H1 (cell line): Measurements from ENCODE around the gene PRAF2. TPM values are rescaled to one million over a fixed set of nuclear protein-coding genes. Genes with fewer than 3 reads are reported as not detected.

Source experiments
- CTCF ChIA-PET: fragments of 300-600 bp; sonication (Branson Sonifier 250); formaldehyde crosslinking; loops from one replicate; lab custom pipeline; 2021; ENCODE audit not compliant: partially characterized antibody; lab: Charles Lee
- POLR2A ChIA-PET: fragments of 300-600 bp; sonication (Branson Sonifier 250); formaldehyde crosslinking; loops from one replicate; lab custom pipeline; 2021; ENCODE audit warnings: inconsistent platforms; ENCODE audit not compliant: partially characterized antibody; lab: Charles Lee
- DNase-seq, 2 experiments: peaks; one replicate each; pipeline versions ENCODE4 v3.0.0 to v3.0.0-alpha.2; 2010 to 2022; ENCODE audit warnings: low spot score in 2 of 2, low read depth in 1 of 2, mixed read lengths in 1 of 2
- FAIRE-seq: peaks from 2 replicates; lab custom pipeline; 2011; peaks lifted over from hg19 to GRCh38; lab: Jason Lieb, UNC
- H2AFZ ChIP-seq: 2 replicates; pipeline ENCODE4 v1.8.1; 2012; ENCODE audit warnings: low read length, inconsistent platforms
- H2AK5ac ChIP-seq: 2 replicates; pipeline ENCODE4 v1.6.1; 2013; ENCODE audit warnings: low read depth, low read length
- H2BK120ac ChIP-seq: replicated peaks from 2 replicates; pipeline ENCODE3; 2013; ENCODE audit warnings: low read depth, low read length, inconsistent platforms
- H2BK12ac ChIP-seq: 2 replicates; pipeline ENCODE4 v1.6.1; 2013; ENCODE audit warnings: low read depth, low read length
- H2BK15ac ChIP-seq: 2 replicates; pipeline ENCODE4 v1.6.1; 2013; ENCODE audit warnings: low read length
- H2BK20ac ChIP-seq: 2 replicates; pipeline ENCODE4 v1.6.1; 2013; ENCODE audit warnings: low read length
- H2BK5ac ChIP-seq: 2 replicates; pipeline ENCODE4 v1.6.1; 2013; ENCODE audit warnings: low read depth, low read length
- H3K14ac ChIP-seq: 2 replicates; pipeline ENCODE4 v1.6.1; 2013; ENCODE audit warnings: inconsistent platforms; ENCODE audit not compliant: insufficient read length
- H3K18ac ChIP-seq: 2 replicates; pipeline ENCODE4 v1.6.1; 2013; ENCODE audit warnings: low read length; ENCODE audit errors: extremely low read depth
- H3K23ac ChIP-seq: 2 replicates; pipeline ENCODE4 v1.6.1; 2013; ENCODE audit warnings: inconsistent platforms; ENCODE audit not compliant: insufficient read length
- H3K23me2 ChIP-seq: 2 replicates; pipeline ENCODE4 v1.6.1; 2013; ENCODE audit warnings: low read depth, low read length
- H3K27ac ChIP-seq: 2 replicates; pipeline ENCODE4 v1.6.1; 2011; ENCODE audit warnings: low read depth, low read length, inconsistent platforms
- H3K27me3 ChIP-seq, 4 experiments: replicated peaks in 1 of 4; 1 replicate in 1 of 4; 2 replicates in 3 of 4; pipeline versions ENCODE4 v1.6.1 to v1.8.1; 2011 to 2013; ENCODE audit warnings: low read length in 3 of 4, mild to moderate bottlenecking in 3 of 4, inconsistent platforms in 2 of 4, mixed read lengths in 2 of 4, moderate library complexity in 1 of 4; ENCODE audit not compliant: control insufficient read depth in 3 of 4, insufficient read depth in 3 of 4; ENCODE audit errors: extremely low read depth in 1 of 4
- H3K36me3 ChIP-seq, 4 experiments: 2 replicates each; pipeline versions ENCODE4 v1.6.1 to v1.8.1; 2011 to 2013; ENCODE audit warnings: mild to moderate bottlenecking in 4 of 4, low read length in 3 of 4, moderate library complexity in 2 of 4, control low read depth in 1 of 4, inconsistent platforms in 1 of 4; ENCODE audit not compliant: insufficient read depth in 4 of 4, control insufficient read depth in 2 of 4
- H3K4ac ChIP-seq: replicated peaks from 2 replicates; pipeline ENCODE3; 2013; ENCODE audit warnings: low read length, low read depth, mixed read lengths, inconsistent platforms; ENCODE audit not compliant: insufficient read length
- H3K4me1 ChIP-seq, 4 experiments: replicated peaks in 1 of 4; 1 replicate in 1 of 4; 2 replicates in 3 of 4; pipeline versions ENCODE4 v1.6.1 to v1.8.1; 2011 to 2013; ENCODE audit warnings: low read length in 3 of 4, inconsistent platforms in 2 of 4, mixed read lengths in 1 of 4; ENCODE audit not compliant: insufficient read depth in 4 of 4, control insufficient read depth in 3 of 4
- H3K4me2 ChIP-seq, 2 experiments: 2 replicates each; pipeline versions ENCODE4 v1.6.1 to v1.8.1; 2011 to 2013; ENCODE audit warnings: low read depth in 2 of 2, low read length in 2 of 2, control low read depth in 1 of 2, inconsistent platforms in 1 of 2, mild to moderate bottlenecking in 1 of 2; ENCODE audit not compliant: insufficient read depth in 1 of 2
- H3K4me3 ChIP-seq, 4 experiments: fragments of 200-600, 300-600 bp in 1 of 4; sonication (generic), shearing (Covaris generic), sonication (Bioruptor Twin) in 1 of 4; 2 replicates each; pipeline versions ENCODE4 v1.5.1 to v1.8.1; 2011 to 2016; ENCODE audit warnings: low read length in 4 of 4, low read depth in 3 of 4, control low read depth in 2 of 4, inconsistent platforms in 2 of 4, mild to moderate bottlenecking in 2 of 4, mixed read lengths in 1 of 4, moderate library complexity in 1 of 4; ENCODE audit not compliant: insufficient read depth in 2 of 4; ENCODE audit errors: extremely low read depth in 1 of 4
- H3K56ac ChIP-seq: replicated peaks from 2 replicates; pipeline ENCODE3; 2013; ENCODE audit warnings: low read depth, mild to moderate bottlenecking, mixed read lengths, low read length, inconsistent platforms; ENCODE audit not compliant: insufficient read length
- H3K79me1 ChIP-seq: 2 replicates; pipeline ENCODE4 v1.6.1; 2013; ENCODE audit warnings: low read depth, low read length, control low read depth
- H3K79me2 ChIP-seq, 2 experiments: 2 replicates each; pipeline versions ENCODE4 v1.6.1 to v1.8.1; 2012 to 2013; ENCODE audit warnings: low read length in 2 of 2, mild to moderate bottlenecking in 2 of 2, inconsistent platforms in 1 of 2; ENCODE audit not compliant: insufficient read depth in 2 of 2, control insufficient read depth in 1 of 2
- H3K9ac ChIP-seq, 4 experiments: replicated peaks in 1 of 4; 1 replicate in 1 of 4; 2 replicates in 3 of 4; pipeline versions ENCODE4 v1.6.1 to v1.8.1; 2011 to 2013; ENCODE audit warnings: low read depth in 3 of 4, low read length in 3 of 4, control low read depth in 2 of 4, mild to moderate bottlenecking in 2 of 4, moderate library complexity in 2 of 4, inconsistent platforms in 1 of 4; ENCODE audit errors: extremely low read depth in 1 of 4
- H3K9me3 ChIP-seq, 2 experiments: 2 replicates each; pipeline versions ENCODE4 v1.6.1 to v1.8.1; 2012 to 2013; ENCODE audit warnings: mild to moderate bottlenecking in 2 of 2, moderate library complexity in 2 of 2, control low read depth in 1 of 2, inconsistent platforms in 1 of 2, low read depth in 1 of 2, low read length in 1 of 2, mixed read lengths in 1 of 2; ENCODE audit not compliant: insufficient read depth in 2 of 2
- H4K20me1 ChIP-seq, 2 experiments: replicated peaks in 1 of 2; 2 replicates each; pipeline versions ENCODE3 to v1.8.1; 2011 to 2013; ENCODE audit warnings: inconsistent platforms in 2 of 2, low read length in 2 of 2, mild to moderate bottlenecking in 1 of 2; ENCODE audit not compliant: insufficient read depth in 2 of 2, control insufficient read depth in 1 of 2
- H4K5ac ChIP-seq: 2 replicates; pipeline ENCODE4 v1.6.1; 2013; ENCODE audit warnings: low read length, low read depth, mixed read lengths, inconsistent platforms; ENCODE audit not compliant: insufficient read length
- H4K8ac ChIP-seq: 2 replicates; pipeline ENCODE4 v1.8.0; 2013; ENCODE audit warnings: mild to moderate bottlenecking, moderate library complexity, low read length, inconsistent platforms; ENCODE audit not compliant: insufficient read depth; ENCODE audit errors: extremely low read depth
- H4K91ac ChIP-seq: replicated peaks from 2 replicates; pipeline ENCODE3; 2013; ENCODE audit warnings: low read length, mixed read lengths, inconsistent platforms; ENCODE audit not compliant: insufficient read length
- ATF3 ChIP-seq: IDR thresholded peaks from 2 replicates; pipeline ENCODE4 v1.6.1; 2011; ENCODE audit warnings: low read depth, mild to moderate bottlenecking, low read length; ENCODE audit not compliant: insufficient read depth
- CBX8 ChIP-seq: fragments of 300-800, 300-1000 bp; sonication (generic); IDR thresholded peaks from 2 replicates; pipeline ENCODE4 v1.7.1; 2016; ENCODE audit warnings: low read depth, low read length, borderline replicate concordance
- CEBPB ChIP-seq: IDR thresholded peaks from 2 replicates; pipeline ENCODE4 v1.6.1; 2012; ENCODE audit warnings: low read depth, low read length
- FOSL1 ChIP-seq: IDR thresholded peaks from 2 replicates; pipeline ENCODE4 v1.6.1; 2011; ENCODE audit warnings: mild to moderate bottlenecking, low read depth, low read length, moderate library complexity; ENCODE audit not compliant: insufficient read depth
- HDAC2 ChIP-seq, 2 experiments: fragments of 300-600 bp in 1 of 2; sonication (generic) in 1 of 2; IDR thresholded peaks; 2 replicates each; pipeline ENCODE4 v1.6.1; 2011 to 2012; ENCODE audit warnings: low read depth in 2 of 2, low read length in 2 of 2, mild to moderate bottlenecking in 2 of 2, moderate library complexity in 2 of 2, borderline replicate concordance in 1 of 2, inconsistent platforms in 1 of 2
- RNF2 ChIP-seq: fragments of 200-900, 300-1000 bp; sonication (generic); IDR thresholded peaks from 2 replicates; pipeline ENCODE4 v1.7.1; 2016; ENCODE audit warnings: borderline replicate concordance, low read depth, mild to moderate bottlenecking, antibody characterized with exemption, low read length; ENCODE audit not compliant: poor library complexity, severe bottlenecking; ENCODE audit errors: missing control alignments
- SIRT6 ChIP-seq: IDR thresholded peaks from one replicate; pipeline ENCODE4 v1.7.1; 2012; ENCODE audit warnings: low read length, inconsistent platforms
- SIX5 ChIP-seq: IDR thresholded peaks from 2 replicates; pipeline ENCODE4 v1.6.1; 2011; ENCODE audit warnings: mild to moderate bottlenecking, low read depth, low read length
- SP1 ChIP-seq: IDR thresholded peaks from 2 replicates; pipeline ENCODE4 v1.6.1; 2011; ENCODE audit warnings: low read depth, low read length
- TAF7 ChIP-seq: optimal IDR thresholded peaks from 2 replicates; pipeline ENCODE3; 2011; ENCODE audit warnings: low read depth, mild to moderate bottlenecking, inconsistent platforms, low read length, moderate library complexity, borderline replicate concordance
- TEAD4 ChIP-seq: IDR thresholded peaks from 2 replicates; pipeline ENCODE4 v1.6.1; 2012; ENCODE audit warnings: low read depth, low read length, inconsistent platforms, mixed read lengths
- USF2 ChIP-seq: IDR thresholded peaks from 2 replicates; pipeline ENCODE4 v1.6.1; 2011; ENCODE audit warnings: low read length, improper control_type of control experiment
- WGBS, 2 experiments: shearing (Covaris generic) in 1 of 2; methylation state at CpG; one replicate each; pipeline versions ENCODE4 v1.1.6 to v1.1.7; 2013 to 2015; ENCODE audit warnings: low lambda C conversion rate in 2 of 2, mixed read lengths in 2 of 2, inconsistent platforms in 1 of 2, low coverage in 1 of 2, missing lambda C conversion rate in 1 of 2; ENCODE audit not compliant: insufficient replicate concordance in 2 of 2, insufficient coverage in 1 of 2, insufficient read length in 1 of 2; ENCODE audit errors: extremely low coverage in 1 of 2, missing lambda C conversion rate in 1 of 2; 5-methylcytosine and 5-hydroxymethylcytosine counted together
- polyA plus RNA-seq, 7 experiments: library from polyadenylated mRNA; depleted of rRNA in 3 of 7; stranded (reverse) in 5 of 7; unstranded in 2 of 7; fragments of >200 nt in 5 of 7; fragments of 200-250 nt in 2 of 7; gene quantifications; 1 replicate in 5 of 7; 2 replicates in 1 of 7; 4 replicates in 1 of 7; pipeline versions ENCODE4 v1.2.1 to v1.2.3, GENCODE V29; 2011 to 2013; ENCODE audit warnings: missing spikeins in 2 of 7, mixed read lengths in 2 of 7
- total RNA-seq: library from RNA; stranded (reverse); fragmentation: NEBNext Ultra II Directional; extraction: Animal tissue kit (Norgen Biotek cat#: 25700); gene quantifications from 2 replicates; pipeline ENCODE4 v1.2.1, GENCODE V29; 2021

Gene PRAF2
- total and polyA plus RNA-seq, 2 of the 8 experiments (the other 6 are each of a cell fraction or from before 2014, with no cell fraction given): 11.3 to 15.4 TPM

GRCh38 chrX:49064303-49064702, 9.5 kb downstream of the PRAF2 start:
- DNase-seq (no peak), FAIRE-seq (no peak)
- Histone ChIP-seq H3K4me1 (peaks cover 0 to 4% (median 0%) of the 10 kb centered on the region in 4 experiments; a peak in 3 of 7 replicates), H3K14ac (no peak overlapping the region), H3K9me3 (no peaks in the 10 kb centered on the region), H3K4ac (no peak overlapping the region), H2BK120ac (no peak overlapping the region), H2AK5ac (no peak overlapping the region), H3K56ac (no peak overlapping the region), H2BK20ac (no peak overlapping the region), H4K5ac (no peak overlapping the region), H2BK12ac (no peak overlapping the region), H2AFZ (no peak overlapping the region), H3K27ac (no peak overlapping the region), H4K20me1 (peaks cover 0 to 1% of the 10 kb centered on the region in 2 experiments), H3K9ac (no peak overlapping the region), H3K36me3 (peaks cover 0 to 12% (median 3%) of the 10 kb centered on the region in 4 experiments; a peak in 2 of 8 replicates), H4K91ac (no peak overlapping the region), H3K18ac (no peak overlapping the region), H3K79me2 (no peaks in the 10 kb centered on the region; a peak in 1 of 4 replicates), H2BK15ac (no peak overlapping the region), H3K27me3 (no peaks in the 10 kb centered on the region), H2BK5ac (no peak overlapping the region), H3K79me1 (no peaks in the 10 kb centered on the region), H4K8ac (no peak overlapping the region), H3K23me2 (no peaks in the 10 kb centered on the region), H3K23ac (no peak overlapping the region), H3K4me2 (no peak overlapping the region), H3K4me3 (no peak overlapping the region)
- WGBS, 2 experiments: 85% methylated on average over 11 of the region's 20 CpGs; no CpG with 5 or more reads in 1 of the 2 experiments
- ChIA-PET POLR2A (interaction anchor here (1.0 kb wide), 1 partner anchor 111 kb away, joined by 3 read pairs; no protein-coding TSS in a partner anchor), CTCF (interaction anchor here (1.0 kb wide), 1 partner anchor 20 kb away, joined by 3 read pairs; no protein-coding TSS in a partner anchor)
- no peak for TF ChIP-seq ATF3
- no peak for TF ChIP-seq TEAD4
- no peak for TF ChIP-seq TAF7
- TF ChIP-seq SIRT6: no peak
- no peak for TF ChIP-seq USF2
- TF ChIP-seq RNF2: no peak
- TF ChIP-seq FOSL1: no peak
- no peak for TF ChIP-seq CEBPB
- no peak for TF ChIP-seq CBX8
- TF ChIP-seq HDAC2 (IDR thresholded peaks at IDR 0.05; ENCODE audit: borderline replicate concordance in 1 of 2, low read depth in 2 of 2, low read length in 2 of 2): no peak
- no peak for TF ChIP-seq SP1
- TF ChIP-seq SIX5: no peak
